GM12801 (cell line): ENCODE data around the gene LCE2C.
"Not testable (repeated sequence)": the region's sequence is repeated elsewhere in the genome, so short reads cannot be mapped to it uniquely, and the experiment has no call there.

Source experiments
- TF ChIP-seq, protein P1 (sequence below): IDR thresholded peaks from one replicate; pipeline ENCODE4 v1.5.1; 2011; ENCODE audit warnings: control low read depth; ENCODE audit not compliant: insufficient read length; ENCODE audit errors: extremely low read depth

Gene LCE2C, protein sequence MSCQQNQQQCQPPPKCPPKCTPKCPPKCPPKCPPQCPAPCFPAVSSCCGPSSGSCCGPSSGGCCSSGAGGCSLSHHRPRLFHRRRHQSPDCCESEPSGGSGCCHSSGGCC

DNA sequence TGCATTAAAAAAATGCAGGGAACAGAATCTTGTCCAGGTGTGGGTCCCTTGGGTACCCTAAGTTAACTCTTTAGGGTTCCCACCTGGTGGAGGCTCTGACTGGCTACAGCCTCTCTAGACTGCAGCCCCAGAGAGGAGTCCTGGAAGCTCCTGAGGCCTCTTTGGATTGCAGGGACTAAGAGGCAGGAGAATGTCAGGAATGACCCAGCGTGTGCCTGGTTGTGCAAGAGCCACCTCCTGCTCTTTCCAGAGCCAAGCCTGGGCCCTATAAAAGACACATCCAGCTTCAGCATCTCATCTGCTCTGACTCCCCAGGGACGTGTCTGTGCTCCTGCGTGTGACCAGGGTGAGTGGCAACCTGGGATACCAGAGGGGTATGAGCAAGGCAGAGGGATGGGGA is at the start of gene LCE2C:
Gene LCE2C (plus strand): TSS at position 297 of the 400 bp plus-strand sequence. CDS start 737 bp downstream, outside the sequence.
- TF ChIP-seq, protein P1, sequence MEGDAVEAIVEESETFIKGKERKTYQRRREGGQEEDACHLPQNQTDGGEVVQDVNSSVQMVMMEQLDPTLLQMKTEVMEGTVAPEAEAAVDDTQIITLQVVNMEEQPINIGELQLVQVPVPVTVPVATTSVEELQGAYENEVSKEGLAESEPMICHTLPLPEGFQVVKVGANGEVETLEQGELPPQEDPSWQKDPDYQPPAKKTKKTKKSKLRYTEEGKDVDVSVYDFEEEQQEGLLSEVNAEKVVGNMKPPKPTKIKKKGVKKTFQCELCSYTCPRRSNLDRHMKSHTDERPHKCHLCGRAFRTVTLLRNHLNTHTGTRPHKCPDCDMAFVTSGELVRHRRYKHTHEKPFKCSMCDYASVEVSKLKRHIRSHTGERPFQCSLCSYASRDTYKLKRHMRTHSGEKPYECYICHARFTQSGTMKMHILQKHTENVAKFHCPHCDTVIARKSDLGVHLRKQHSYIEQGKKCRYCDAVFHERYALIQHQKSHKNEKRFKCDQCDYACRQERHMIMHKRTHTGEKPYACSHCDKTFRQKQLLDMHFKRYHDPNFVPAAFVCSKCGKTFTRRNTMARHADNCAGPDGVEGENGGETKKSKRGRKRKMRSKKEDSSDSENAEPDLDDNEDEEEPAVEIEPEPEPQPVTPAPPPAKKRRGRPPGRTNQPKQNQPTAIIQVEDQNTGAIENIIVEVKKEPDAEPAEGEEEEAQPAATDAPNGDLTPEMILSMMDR: not testable (repeated sequence)

DNA sequence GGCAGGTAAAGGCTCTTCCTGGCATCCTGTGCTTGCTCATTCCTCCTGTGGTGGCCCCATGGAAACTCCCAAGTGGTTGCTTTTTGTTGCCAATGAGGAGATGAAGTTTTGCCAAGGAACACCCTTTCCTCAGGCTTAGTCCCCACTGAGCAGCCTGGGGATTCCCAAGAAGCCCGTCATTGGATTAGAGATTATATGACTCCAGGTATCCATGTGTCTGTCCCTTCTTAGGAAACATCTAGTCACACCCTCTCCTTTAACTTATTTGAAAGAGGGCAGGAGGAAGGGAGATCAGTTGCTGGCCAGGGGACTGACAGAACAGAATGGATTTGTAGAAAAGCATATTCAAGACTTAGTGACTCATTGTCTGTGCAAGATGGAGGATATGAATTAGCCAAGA is 48.3 kb upstream of the LCE2C start:
- TF ChIP-seq, protein P1: no peak

DNA sequence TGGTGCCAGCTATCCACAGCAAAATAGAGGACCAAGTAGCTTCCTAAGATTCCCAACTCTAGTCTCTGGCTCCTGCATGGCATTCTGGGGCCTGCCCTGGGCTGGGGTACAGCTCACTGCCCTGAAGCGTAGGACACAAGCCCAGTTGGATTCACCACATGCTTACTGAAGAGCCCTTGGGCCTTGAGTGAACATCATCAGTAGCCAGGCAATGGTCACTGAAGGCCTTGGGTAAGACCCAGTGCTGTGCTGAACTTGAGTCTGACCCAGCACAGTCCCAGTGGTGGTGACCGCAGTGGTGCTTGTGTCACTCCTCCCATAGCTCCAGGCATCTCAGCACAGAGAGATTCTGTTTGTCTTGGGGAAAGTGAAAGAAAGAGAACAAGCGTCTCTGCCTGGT is 44.5 kb upstream of the LCE2C start:
- TF ChIP-seq, protein P1: no peak

DNA sequence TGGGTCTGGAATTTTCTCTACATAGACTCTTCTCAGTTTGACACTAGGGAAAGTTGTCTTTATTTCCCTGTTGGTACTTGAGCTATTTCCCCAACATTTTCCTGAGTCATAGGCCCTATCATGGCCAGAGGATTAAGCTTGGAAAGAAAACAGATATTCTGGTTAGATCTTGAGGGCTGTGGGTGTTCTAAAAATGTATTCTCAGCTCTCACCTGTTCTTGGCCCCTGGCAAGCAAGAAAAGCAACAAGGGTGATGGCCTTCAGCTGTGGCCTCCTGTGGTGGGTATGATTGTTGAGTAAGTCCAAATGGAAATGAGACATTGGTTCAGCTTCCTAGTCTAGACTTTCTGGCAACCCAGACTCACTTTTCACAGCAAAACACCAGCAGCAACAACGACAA is 34.7 kb upstream of the LCE2C start:
- TF ChIP-seq, protein P1: no peak

DNA sequence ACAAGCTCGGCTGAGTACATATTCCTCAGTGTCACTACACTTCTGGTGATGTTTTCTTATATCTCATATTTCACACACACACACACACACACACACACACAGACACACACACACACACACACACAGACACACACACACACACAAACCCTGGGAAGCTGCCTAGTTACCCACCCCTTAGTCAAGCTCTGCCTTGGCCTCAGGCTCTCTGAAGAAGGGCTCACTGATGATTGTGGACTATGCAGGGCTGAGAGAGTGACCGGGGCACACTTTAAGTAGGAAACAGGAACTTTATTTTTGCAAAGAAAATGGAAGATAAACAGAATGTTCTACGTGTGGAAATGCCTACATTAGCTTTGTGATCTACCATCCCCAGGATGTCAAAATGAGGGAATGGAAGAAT is 31.1 kb upstream of the LCE2C start:
- TF ChIP-seq, protein P1: no peak

DNA sequence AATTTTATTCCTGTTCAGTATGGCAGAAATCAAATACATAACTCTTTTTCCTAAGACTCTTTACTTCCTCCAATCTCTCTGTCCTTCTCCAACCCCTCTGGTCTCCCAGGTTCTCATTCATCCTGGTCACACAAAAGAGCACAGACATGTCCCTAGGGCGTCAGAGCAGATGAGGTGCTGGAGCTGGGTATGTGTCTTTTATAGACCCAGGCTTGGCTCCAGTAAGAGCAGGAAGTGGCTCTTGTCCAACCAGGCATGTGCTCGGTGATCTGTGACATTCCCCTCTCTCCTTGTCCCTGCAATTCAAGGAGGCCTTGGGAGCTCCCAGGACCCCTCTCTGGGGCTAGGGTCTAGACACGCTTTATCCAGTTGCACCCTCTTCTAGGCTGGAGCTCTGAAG is 29.9 kb upstream of the LCE2C start:
- TF ChIP-seq, protein P1: no peak

DNA sequence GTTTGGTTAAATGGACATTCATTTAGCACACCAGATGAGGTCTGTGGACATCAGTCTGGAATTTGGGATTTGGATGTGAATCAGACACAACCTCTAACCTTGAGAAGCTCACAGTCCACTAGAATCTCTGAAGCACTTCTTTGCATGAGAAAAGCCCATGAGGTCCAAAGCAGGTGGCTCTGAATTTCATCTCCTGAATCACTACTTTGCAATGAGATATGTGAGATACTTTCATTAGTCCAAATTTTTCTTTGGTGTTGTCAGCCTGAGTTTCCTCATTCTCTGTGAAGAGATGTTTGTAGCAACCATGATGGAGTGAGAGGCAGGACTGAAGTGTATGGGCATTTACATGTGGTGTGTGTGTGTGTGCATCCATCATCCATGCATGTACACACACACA is 28.4 kb upstream of the LCE2C start:
- TF ChIP-seq, protein P1: no peak

DNA sequence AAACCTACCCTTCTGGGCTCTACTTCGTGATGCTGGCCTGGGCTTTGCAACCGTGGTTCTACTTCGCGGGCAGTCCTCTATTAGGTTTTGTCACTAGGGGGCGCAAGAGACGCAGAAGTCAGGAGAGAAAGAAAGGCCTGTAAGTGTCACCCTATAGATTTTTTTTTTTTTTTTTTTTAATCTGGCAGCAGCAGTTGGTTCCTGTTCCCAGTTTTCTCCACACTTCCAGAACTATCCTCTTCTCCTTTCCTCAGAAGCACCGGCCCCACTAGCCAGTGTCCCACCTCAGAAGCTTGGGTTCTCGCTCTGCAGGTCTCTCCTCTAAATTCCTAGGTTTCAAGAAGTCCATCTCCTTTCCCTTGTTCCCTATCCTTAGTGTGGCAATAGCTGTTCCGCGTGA is 21.0 kb upstream of the LCE2C start:
- TF ChIP-seq, protein P1: no peak
